Measurements from ENCODE around the gene ZC3HAV1L.
A peak's percentile ranks its signal among the peaks of the same experiment; 100 is the strongest.

ZC3HAV1L gene

DNA sequence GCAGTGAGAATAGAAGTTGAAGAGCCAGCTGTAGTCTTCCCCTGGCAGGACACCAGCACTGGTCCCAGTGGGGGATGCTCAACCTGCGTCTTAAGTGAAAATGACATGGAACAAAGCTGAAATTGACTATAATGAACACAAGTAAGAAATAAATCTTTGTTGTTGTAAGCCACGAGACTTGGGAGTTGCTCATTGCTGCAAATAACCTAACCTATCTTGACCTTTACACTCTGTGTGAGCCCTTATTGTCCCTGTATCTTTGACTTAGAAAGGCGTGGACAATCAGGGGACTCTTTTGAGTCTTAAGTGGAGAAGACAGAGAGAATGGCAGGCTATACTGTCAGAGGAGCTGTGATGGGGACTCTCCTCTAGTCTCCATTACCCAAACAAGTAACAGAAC is 16.9 kb downstream of the ZC3HAV1L start:
- Histone ChIP-seq H3K36me3 (ENCODE audit: insufficient read depth, low read length) (no peaks in the 10 kb centered on the region), H3K9me3 (ENCODE audit: control insufficient read depth, insufficient read depth, low read length) (no peaks in the 10 kb centered on the region), H3K4me1 (ENCODE audit: insufficient read depth, low read length) (0 out of 2 replicates have a peak, but pooled peaks cover 3% of the 10 kb centered on the region), H3K9ac (ENCODE audit: low read depth, low read length) (no peak overlapping the region)

DNA sequence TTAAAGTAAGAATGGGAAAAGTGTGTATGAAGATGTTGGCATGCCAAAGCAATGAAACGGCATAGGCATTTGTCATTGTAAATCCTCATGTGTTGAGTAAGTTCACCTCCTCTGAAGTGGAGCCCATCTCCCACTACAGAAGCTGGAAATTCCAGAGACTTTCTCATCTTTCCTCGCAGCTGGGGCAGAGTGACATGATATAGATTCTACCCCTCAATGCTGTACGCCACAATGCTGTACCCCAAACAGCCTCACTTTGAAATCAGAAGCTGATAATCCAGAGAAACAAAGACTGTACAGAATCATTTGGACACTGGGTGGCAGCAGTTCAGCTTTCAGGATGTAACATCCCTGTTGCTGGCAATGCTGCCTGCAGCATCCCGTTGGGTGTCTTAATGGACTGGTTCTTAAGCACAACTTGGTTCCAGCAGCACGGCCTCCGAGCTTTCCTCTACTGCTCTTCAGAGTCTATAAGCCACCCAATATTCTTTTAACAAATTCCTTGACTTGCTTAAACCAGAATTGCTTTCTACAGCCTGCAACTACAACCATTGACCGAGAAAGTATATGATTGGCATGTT is 18.8 kb downstream of the ZC3HAV1L start:
- H3K9ac ChIP-seq (ENCODE audit: low read depth, low read length): no peak overlapping the region
- H3K4me1 ChIP-seq (ENCODE audit: insufficient read depth, low read length): 0 out of 2 replicates have a peak, but pooled peaks cover 3% of the 10 kb centered on the region
- H3K9me3 ChIP-seq (ENCODE audit: control insufficient read depth, insufficient read depth, low read length): no peaks in the 10 kb centered on the region
- H3K36me3 ChIP-seq (ENCODE audit: insufficient read depth, low read length): no peaks in the 10 kb centered on the region

DNA sequence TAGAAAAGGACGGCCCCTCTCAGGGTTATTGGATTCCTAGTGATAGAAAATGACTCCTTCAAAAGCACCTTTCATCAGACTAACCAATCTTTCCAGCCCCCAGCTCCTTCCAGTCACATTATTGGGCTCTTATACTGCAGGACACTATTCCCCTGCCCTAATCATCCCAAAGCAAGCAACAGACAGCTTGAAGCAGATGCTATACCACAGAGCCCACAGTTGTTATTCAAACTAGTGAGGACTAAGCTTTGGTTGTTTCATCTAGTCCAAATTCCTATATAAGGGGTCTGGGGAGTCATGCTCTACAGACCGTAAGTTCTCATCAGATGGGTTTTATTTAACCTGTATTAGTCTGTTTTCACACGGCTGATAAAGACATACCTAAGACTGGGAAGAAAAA is 24.5 kb downstream of the ZC3HAV1L start:
- Histone ChIP-seq H3K4me1 (ENCODE audit: insufficient read depth, low read length) (no peaks in the 10 kb centered on the region), H3K36me3 (ENCODE audit: insufficient read depth, low read length) (no peaks in the 10 kb centered on the region), H3K9ac (ENCODE audit: low read depth, low read length) (no peak overlapping the region), H3K9me3 (ENCODE audit: control insufficient read depth, insufficient read depth, low read length) (no peaks in the 10 kb centered on the region; the same call in 1 of the 2 replicates)

DNA sequence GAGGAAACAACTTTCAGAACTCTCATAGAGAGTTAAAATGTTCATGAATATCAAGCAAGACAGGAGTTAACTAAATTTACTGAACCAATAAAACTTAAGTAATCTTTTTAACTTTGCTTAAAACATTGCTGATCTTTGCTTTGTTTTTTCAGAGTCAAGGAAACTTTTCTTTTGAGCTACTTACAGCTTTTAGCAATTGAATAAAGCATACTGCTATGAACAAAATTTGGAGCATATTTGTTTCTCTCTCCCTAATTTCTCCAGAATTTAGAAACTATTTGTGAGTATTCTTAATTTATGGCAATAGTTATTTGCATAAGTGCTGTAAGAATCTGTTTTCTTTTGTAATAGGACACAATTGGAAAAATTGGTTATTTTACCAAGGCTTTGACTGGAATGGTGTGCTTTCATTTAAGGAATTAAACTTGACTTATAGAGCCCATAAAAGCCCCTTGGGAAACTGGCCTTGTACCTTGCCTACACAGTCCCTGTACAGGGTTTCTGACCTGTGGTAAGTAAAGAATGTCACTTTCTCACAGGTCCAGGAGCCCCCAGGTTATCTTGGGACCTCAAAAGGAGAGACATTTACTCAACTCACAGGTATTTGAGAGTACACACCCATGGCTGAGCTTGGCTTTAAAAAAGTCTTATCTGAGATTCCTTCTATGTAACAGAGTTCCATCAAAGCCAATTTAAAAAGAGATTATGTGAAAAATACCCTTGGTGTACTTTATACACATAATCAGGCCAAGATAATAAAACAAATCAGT is 31.3 kb downstream of the ZC3HAV1L start:
- H3K9ac ChIP-seq (ENCODE audit: low read depth, low read length): no peak overlapping the region

DNA sequence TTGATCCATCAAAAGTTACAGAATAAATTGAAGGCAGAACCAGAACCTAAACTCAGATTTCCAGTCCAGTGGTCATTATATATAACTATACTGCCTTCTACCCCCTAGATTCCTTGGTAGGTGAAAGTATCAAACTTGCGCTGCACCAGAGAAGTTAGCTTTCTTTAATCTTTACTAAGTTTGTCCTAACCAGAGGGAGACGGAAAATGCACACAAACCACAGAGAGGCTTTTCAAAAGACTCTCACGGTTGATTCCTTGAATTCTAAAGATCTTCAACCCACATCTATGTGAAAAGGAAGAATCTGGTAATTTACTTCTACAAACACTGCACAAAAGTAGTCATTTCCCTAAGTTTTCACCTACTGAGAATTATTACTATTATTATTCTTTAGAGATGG is 36.4 kb downstream of the ZC3HAV1L start:
- Histone ChIP-seq H3K36me3 (ENCODE audit: insufficient read depth, low read length) (no peaks in the 10 kb centered on the region; the same call in 1 of the 2 replicates), H3K4me1 (ENCODE audit: insufficient read depth, low read length) (no peaks in the 10 kb centered on the region), H3K9ac (ENCODE audit: low read depth, low read length) (no peak overlapping the region), H3K9me3 (ENCODE audit: control insufficient read depth, insufficient read depth, low read length) (peaks cover 7% of the 10 kb centered on the region; the same call in 1 of the 2 replicates)

More for the DNA sequence above, 31.3 kb downstream of the ZC3HAV1L start:
- no peaks in the 10 kb centered on the region for H3K36me3 ChIP-seq (ENCODE audit: insufficient read depth, low read length)
- H3K9me3 ChIP-seq (ENCODE audit: control insufficient read depth, insufficient read depth, low read length): peaks cover 7% of the 10 kb centered on the region; the same call in 1 of the 2 replicates
- H3K4me1 ChIP-seq (ENCODE audit: insufficient read depth, low read length): no peaks in the 10 kb centered on the region

DNA sequence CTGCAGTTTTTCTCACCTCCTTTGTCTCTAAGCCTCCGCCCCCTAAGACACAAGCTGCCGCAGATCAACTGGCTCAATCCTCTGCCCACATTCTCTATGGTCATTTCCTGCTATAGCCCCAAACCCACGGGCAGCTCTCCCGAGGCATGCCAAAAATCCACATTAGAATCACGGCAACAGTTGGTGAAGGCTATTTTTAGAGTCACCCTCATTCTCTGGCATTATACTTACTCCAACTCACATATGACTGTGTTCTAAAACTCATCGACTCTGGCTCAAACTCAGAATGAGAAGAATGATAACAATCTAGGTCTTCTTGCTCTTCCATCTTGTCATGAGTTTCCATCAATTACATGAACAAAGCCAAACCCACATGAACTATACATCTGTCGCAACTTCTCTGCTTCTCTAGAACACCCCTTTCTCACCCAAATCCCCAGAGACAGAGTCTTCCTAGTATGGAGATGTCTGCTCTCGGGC is 43.8 kb downstream of the ZC3HAV1L start:
- Histone ChIP-seq H3K4me1 (ENCODE audit: insufficient read depth, low read length) (no peaks in the 10 kb centered on the region), H3K36me3 (ENCODE audit: insufficient read depth, low read length) (no peaks in the 10 kb centered on the region; the same call in 1 of the 2 replicates), H3K9ac (ENCODE audit: low read depth, low read length) (no peak overlapping the region), H3K9me3 (ENCODE audit: control insufficient read depth, insufficient read depth, low read length) (peaks cover 8% of the 10 kb centered on the region; the same call in 1 of the 2 replicates)

DNA sequence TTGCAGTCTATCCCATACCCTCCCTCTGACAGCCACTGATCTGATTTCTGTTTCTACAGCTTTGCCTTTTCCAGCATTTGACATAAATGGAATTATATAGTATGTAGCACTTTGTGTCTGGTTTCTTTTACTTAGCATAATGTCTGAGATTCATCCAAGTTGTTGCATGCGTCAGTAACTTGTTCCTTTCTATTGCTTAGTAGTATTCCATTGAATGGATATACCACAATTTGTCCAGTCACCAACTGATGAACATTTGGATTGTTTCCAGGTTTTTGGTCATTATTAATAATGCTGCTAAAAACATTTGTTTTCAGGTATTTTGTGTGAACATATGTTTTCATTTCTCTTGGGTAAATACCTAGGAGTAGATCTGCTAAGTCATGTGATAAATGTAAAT is 48.2 kb downstream of the ZC3HAV1L start:
- Histone ChIP-seq H3K9ac (ENCODE audit: low read depth, low read length) (no peak overlapping the region), H3K4me1 (ENCODE audit: insufficient read depth, low read length) (no peaks in the 10 kb centered on the region), H3K9me3 (ENCODE audit: control insufficient read depth, insufficient read depth, low read length) (peaks cover 8% of the 10 kb centered on the region; the same call in 1 of the 2 replicates), H3K36me3 (ENCODE audit: insufficient read depth, low read length) (no peaks in the 10 kb centered on the region)

DNA sequence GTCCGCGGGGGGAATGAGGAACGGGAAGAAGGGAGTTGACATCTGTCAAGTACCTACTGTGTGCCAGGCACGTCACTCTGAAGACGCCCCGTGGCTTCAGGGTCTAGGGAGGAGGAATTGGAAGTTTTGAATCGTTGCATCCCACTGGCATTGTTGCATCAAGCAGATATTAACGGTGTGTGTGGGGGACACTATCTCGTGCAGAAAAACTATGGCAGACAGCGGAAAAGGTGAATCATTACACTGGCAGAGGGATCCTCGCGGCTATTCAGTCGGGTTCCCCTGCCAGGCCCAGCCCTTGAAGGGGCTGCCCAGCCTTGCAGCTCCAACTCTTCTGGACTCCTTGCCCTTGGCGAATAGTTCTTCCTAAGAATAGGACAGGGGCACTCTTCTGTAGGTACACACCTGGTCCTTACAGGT is 53.6 kb downstream of the ZC3HAV1L start:
- Histone ChIP-seq H3K9ac (ENCODE audit: low read depth, low read length) (peak overlapping the region; percentile 74; the same call in 1 of the 2 replicates), H3K9me3 (ENCODE audit: control insufficient read depth, insufficient read depth, low read length) (no peaks in the 10 kb centered on the region), H3K36me3 (ENCODE audit: insufficient read depth, low read length) (no peaks in the 10 kb centered on the region), H3K4me1 (ENCODE audit: insufficient read depth, low read length) (no peaks in the 10 kb centered on the region)

DNA sequence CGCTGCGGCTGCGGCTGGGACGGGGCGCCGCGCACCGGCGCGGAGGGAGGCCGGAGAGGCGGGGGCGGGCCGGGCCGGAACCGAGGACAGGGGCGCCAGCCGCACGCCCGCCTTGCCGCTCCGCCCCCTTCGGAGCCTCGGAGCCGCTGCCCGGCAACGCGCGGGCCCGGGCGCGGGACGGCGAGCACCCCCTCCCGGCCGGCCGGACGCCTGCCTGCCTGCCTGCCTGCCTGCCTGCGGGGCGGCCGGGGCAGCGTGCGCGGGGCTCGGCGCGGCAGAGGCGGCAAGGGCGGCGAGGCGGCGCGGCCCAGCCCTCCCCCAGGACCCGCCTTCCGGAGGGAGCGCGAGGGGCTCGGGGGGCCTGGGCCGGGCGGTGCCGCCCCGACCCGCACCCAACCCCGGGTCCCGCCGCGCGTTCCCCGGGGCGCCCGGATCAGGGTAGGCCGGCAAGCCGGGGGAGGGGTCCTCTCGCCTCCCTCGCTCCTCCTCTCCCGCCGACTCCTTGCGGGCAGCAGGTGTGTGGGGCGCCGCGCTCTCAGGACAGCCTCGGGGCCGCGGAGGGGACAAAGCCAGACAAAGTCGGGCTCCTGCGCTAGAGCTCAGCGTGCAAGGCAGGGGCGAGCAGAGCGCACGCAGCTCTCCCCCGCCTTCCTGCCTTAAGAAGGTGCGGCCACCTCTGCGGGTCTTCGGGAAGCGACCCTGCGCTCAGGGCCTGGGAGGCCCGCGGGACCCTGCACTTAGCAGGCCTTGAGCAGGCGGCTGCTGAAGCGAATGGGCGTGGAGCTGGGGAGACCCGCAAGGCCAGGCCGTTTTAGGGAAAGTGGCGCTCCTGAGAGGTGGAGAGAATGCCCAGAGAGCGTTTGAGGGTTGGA is 54.3 kb downstream of the ZC3HAV1L start, which contains the start of gene KIAA1549:
KIAA1549 (minus strand) TSS at position 58 of the 872 bp plus-strand sequence. CDS start 120 bp downstream, outside the sequence.
- Histone ChIP-seq H3K36me3 (ENCODE audit: insufficient read depth, low read length) (no peaks in the 10 kb centered on the region), H3K9ac (ENCODE audit: low read depth, low read length) (peak within 1 kb of the TSS; percentile 74), H3K4me1 (ENCODE audit: insufficient read depth, low read length) (peaks cover 2% of the 10 kb centered on the region), H3K9me3 (ENCODE audit: control insufficient read depth, insufficient read depth, low read length) (no peaks in the 10 kb centered on the region)

DNA sequence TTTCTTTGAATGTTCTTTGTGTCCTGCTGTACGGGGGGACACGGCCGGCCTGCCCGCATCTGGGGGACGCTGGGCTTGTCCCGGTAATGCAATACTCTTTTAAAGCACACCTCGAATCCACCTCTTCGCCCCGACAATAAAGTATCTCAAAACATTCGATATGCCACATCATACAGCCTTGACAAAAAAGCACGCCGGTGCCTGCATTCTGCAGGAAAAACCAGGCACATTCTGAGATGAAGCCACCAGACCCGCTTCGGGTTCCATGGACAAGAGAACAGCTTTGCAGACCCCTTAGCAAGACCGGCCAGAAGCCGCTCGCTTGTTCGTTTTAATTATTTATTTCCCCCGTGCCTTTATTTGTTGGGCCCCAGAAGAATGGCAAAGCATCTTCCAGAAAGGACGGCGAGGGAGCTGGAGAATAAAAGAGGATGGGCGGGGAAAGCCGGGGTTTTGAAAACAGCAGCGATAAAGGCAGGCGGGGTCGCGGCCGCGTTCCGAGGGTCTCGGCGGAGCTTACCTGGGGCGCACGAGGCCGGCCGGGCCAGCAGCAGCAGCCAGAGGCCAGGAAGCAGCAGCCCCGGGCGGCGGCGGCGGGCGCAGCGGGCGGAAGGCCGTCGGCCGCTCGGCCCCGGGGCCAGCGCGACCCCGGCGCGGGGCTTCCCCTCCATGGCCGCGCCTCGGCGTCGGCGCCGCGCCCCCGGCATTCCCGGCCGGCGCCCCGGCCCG is 55.1 kb downstream of the ZC3HAV1L start:
- Histone ChIP-seq H3K36me3 (ENCODE audit: insufficient read depth, low read length) (no peaks in the 10 kb centered on the region), H3K9me3 (ENCODE audit: control insufficient read depth, insufficient read depth, low read length) (no peaks in the 10 kb centered on the region), H3K4me1 (ENCODE audit: insufficient read depth, low read length) (peaks cover 9% of the 10 kb centered on the region), H3K9ac (ENCODE audit: low read depth, low read length) (peak overlapping the region; percentile 73)

DNA sequence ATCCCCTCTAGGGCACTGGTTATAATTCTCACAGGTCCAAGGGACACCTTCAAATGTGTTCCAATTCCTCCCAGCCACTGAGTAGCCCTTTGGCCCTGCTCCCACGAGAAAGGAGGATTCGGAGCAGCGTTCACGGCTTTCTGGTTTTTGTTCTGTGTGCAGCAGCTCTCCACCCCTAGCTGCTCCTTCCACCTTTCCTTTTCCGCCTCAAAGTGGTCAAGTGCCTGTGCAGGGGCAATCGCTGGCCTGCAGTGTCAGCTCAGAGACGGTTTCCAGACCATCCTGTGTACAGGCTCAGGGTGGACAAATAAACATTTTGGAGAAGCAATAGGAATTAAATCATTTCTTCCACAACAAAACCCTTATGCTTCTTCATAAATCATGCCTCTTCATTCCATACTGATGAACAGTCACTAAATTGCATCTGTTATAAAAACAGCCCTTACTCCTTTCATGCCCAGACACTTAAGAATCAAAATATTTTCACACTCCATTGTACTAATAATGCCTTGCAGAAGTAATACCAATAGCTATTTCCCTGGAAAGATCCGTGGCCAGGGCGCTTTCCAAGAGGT is 55.8 kb downstream of the ZC3HAV1L start:
- peaks cover 15% of the 10 kb centered on the region for H3K4me1 ChIP-seq (ENCODE audit: insufficient read depth, low read length)

DNA sequence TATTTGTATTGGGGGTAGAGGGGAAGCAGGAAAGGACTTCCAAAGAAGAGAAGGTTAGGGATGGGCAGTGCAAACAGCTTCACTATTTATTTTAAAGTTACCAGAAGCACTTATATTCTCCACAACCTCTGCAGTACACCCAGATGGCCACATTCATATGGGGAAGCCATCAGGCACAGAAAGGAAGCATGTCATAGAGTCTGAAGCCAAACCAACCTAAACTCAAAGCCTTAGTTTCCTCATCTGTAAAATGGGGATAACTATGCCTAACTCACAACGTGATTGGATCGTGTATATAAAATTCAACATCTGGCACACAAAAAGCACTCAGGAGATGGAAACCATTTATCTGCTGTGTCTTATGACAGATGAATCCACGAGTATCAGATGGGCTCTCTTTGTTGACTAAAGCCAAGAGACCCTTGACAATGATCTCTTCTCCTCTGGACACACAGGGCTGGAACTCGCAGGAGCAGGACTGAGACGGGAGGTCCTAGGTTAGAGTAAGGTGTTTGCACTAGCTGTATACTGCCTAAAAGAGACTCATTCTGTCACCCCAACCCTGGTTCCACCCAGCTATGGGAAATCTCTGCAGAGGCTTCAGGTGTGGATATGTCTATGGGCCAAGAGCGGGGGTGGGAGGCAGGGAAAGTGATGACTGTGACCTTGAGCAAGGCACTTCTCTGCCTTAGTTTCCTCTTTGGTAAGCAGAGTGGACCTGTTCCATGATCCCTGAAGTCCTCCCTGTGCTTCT is 56.4 kb downstream of the ZC3HAV1L start:
- no peaks in the 10 kb centered on the region for H3K9me3 ChIP-seq (ENCODE audit: control insufficient read depth, insufficient read depth, low read length)
- no peak overlapping the region for H3K9ac ChIP-seq (ENCODE audit: low read depth, low read length)
- peaks cover 22% of the 10 kb centered on the region for H3K4me1 ChIP-seq (ENCODE audit: insufficient read depth, low read length)
- H3K36me3 ChIP-seq (ENCODE audit: insufficient read depth, low read length): no peaks in the 10 kb centered on the region

More for the DNA sequence above, 55.8 kb downstream of the ZC3HAV1L start:
- peak overlapping the region; percentile 73 for H3K9ac ChIP-seq (ENCODE audit: low read depth, low read length)
- H3K36me3 ChIP-seq (ENCODE audit: insufficient read depth, low read length): no peaks in the 10 kb centered on the region
- no peaks in the 10 kb centered on the region for H3K9me3 ChIP-seq (ENCODE audit: control insufficient read depth, insufficient read depth, low read length)
